GM18519 (cell line): Measurements from ENCODE around the gene DDX25.

ENCODE experiments used
- ATAC-seq: cut with Tn5 transposase; IDR thresholded peaks from one replicate; pipeline ENCODE4 v1.9.1; 2021; ENCODE audit warnings: mild to moderate bottlenecking, moderate library complexity; ENCODE audit not compliant: unreplicated experiment, low FRiP score

Gene DDX25

DNA sequence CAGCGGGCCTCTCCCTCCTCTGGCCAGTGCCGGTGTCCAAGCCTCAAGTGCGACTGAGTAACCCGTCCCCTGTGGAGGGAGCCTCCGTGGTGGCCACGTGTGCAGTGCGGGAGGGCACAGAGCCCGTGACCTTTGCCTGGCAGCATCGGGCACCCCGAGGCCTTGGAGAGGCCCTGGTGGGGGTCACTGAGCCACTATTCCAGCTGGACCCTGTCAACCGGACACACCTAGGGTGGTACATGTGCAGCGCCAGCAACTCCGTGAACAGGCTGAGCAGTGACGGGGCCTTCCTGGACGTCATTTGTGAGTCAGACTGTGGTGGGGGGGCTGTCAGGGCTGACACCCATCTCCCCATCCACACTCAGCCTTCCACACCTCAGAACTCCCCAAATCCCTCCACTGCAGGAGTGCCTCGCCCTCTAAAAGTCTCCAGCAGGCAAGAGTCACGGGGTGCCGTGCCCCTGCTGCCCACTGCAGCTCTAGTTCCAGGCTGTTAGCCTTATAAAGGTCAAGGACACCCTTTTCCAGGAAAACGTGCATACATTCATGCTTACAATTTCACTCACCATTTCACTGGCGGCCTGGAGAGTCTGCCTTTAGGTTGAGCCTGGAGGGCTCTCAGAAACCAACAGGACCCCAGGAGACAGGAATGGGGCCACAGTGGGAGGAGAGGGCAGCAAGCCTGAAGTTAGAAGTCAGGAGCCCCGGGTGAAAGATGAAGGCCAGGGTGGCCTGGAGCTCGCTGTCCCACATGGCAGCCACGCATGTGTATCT lies 44.2 kb downstream of the DDX25 start:
- ATAC-seq: no peak

DNA sequence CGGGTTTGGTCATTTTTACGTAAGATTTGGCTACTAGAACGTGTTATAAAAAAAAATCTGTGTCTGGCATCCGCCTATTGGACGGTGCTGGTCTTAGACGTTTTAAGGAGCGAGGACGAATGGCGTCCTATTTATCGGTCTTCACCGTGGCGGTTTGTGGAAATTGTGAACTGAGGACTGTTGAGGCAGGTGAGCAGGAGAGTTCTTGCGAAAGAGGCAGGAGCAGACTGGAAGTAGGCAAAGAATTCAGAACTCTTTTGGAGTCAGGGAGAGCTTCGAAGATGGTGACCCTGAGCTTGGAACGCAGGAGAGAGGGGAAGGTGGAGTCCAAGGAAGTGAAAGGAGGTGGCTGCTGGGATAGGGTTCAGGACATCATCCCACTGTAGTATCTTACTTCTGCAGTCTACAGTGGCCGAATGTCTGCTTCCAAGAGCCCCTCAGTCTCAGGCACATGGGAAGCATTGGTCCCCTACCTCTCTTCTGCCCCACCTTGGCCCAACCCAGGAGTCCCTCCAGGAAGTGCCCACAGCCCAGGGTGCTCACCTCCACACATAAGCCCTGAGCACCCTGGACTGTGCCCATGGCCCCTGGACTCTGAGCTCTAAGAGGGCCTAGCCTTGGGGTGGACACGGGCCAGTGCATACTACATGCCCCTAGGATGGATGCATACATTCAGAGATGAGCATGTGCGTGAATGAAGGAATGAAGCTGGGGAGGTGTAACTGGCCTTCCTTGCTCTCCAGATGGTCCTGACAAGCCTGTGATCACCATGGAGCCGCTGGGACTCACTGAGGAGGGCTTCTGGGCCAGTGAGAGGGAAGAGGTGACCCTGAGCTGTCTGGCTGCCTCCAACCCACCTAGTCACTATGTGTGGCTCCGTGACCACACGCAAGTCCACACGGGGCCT lies 45.2 kb downstream of the DDX25 start:
- no peak for ATAC-seq

DNA sequence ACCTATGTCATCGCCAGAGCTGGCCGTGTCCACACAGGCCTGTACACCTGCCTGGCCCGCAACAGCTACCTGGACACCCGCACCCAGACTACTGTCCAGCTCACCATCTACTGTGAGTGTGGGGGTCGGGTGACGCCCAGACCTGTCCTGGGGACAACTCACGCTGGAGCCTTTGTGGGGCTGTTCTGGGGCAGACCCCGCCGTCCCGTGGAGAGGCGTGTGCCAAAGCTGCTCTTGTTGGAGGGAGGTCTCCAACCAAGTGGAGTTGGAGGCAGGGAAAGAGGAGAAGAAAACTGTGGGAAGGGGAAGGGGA lies 45.8 kb downstream of the DDX25 start:
- ATAC-seq: no peak

DNA sequence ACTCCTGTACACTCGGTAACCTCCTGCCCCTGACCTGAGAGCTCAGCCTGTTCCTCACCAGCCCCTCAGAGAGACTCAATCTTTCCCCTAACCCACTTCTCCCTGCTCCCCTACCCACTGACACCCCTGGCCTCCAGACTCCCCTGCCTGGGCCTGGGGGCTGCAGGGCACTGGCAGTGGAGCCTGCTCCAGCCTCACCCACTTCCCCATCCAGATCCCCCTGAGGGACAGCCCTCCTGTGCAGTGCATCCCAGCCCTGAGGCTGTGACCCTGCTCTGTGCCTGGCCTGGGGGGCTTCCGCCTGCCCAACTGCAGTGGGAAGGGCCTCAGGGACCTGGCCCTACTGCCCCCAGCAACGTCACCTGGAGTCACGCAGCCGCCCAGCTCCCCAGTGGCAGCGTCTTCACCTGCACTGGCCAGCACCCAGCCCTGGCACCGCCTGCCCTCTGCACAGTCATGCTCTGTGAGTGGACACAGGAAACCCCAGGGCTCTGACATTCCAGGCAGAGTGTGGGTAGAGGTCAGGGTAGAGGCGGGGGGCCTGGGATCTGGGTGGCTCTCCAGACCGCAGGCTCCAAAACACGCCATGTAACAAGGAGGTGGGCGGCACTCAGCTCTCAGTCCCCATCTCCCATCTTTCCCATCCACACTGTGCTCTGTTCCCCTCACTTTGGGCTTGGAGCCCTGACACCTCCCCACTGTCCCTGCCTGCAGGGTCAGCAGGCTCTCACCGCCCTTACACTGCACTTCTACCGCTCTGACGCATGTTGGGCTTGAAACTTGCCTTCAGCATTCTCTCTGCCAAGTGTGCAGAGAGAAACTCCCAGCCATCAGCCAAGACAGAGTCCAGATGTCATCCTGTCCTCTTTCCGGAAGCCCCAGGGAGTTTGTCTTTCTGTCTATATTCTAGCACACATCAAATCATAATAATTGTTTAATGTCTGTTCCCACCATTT lies 46.7 kb downstream of the DDX25 start:
- no peak for ATAC-seq

DNA sequence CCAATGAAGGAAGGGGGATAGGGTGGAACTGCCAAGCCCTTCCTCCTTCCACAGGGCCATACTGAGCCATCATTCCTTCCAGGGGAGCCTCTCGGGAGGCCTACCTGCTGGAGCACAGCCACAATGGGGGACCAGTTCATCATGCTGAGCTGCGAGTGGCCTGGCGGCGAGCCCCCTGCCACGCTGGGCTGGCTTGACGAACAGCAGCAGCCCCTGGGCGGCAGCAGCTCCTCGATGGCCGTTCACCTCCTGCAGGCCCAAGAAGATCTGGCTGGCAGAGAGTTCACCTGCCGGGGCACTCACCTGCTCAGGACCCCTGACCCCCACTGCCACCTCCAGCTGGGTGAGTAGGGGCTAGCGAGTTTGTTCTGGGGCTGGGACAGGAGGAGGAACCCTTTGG lies 47.4 kb downstream of the DDX25 start:
- no peak for ATAC-seq

DNA sequence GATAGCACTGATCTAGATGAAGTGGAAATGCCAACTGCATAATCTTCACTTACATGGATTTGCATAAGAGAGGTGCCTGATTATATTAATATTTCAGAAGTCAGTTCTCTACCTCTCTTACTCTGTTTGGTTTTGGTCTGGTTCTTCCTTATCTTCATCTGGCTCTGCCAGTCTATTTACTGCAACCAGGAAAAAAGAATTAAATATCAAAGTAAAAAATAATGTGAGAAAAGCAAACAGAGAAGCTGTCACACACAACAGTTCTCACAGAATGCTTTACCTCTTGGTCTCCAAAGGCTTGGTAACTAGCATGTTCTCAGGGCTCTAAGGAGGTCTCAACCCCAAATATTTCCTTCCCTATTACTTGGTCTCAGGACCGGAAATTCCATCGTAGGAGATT lies 48.3 kb downstream of the DDX25 start:
- no peak for ATAC-seq

DNA sequence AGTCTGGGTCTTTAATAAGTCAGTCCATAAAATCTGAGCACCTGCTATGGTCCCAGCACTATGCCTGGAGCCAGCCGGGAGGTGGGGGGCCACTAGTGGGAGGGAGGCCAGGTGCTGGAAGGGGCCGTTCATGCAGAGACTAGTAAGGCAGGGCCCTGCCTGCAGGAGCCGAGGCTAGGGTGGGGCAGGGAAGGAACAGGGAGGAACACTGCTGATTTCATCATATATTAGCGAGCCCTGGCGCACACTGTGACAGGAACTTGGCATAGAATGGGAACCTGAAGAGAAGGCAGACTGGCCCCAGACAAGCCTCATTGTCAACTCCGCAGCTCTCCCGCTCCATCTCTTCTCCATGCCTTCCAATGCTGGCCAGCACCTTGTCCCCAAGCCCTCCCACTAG lies 48.7 kb downstream of the DDX25 start:
- no peak for ATAC-seq

DNA sequence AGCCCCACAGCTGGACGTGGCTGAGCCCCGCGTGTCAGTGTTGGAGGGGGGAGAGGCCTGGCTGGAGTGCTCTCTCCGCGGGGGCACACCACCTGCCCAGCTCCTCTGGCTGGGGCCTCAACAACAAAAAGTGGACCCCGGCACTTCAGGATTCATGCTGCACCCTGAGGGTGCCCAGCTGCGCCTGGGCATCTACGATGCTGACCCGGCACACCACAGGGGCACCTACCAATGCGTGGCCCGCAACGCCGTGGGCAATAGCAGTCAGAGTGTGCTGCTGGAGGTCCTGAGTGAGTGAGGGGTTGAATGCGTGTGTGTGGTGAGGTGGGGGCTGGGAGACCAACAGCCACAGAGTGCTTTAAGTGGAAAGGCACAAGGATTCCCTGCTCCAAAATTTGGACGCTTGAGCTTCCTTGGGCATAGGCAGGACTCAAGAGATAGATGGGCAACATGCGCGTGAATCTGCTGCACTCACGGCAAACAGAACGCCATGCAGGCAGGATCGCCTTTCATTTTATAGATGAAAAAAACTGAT lies 49.2 kb downstream of the DDX25 start:
- no peak for ATAC-seq

DNA sequence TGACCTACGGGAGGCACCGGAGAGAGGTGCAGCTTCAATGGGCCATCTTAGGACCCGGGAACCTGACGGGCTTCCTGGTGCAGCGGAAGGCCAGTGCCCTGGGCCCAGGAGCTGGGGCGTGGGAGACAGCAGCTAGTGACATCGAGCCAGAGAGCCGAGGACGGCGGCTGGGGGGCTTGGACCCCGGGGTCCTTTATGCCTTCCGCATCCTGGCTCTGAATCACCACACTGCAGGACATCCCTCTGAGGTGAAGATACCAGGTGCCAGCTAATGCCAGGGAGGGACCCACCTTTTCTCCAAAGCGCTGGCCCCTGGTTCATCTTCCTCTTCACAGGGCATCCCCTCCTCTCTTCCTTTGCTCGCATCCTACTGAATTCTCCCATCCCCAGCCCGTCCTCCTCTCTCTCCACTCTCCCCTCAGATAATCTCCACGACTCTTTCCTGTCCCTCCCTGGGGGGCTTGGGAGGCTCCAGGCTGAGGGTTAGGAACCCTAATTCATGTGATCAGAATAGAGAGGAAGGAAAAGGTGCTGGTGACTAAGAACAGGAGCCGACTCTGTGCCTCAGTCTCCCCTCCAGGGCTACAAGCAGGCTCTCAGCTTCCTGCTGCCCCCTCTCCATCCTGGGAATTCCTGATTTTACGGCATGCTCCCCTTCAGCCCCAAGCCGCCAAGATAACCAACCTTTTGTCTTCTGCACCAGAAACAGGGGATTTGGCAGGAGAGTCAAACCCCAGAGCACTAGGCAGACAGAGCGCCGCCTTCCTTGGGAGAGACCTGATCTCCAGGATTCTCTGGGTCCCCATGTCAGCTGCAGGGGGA lies 50.0 kb downstream of the DDX25 start:
- no peak for ATAC-seq

DNA sequence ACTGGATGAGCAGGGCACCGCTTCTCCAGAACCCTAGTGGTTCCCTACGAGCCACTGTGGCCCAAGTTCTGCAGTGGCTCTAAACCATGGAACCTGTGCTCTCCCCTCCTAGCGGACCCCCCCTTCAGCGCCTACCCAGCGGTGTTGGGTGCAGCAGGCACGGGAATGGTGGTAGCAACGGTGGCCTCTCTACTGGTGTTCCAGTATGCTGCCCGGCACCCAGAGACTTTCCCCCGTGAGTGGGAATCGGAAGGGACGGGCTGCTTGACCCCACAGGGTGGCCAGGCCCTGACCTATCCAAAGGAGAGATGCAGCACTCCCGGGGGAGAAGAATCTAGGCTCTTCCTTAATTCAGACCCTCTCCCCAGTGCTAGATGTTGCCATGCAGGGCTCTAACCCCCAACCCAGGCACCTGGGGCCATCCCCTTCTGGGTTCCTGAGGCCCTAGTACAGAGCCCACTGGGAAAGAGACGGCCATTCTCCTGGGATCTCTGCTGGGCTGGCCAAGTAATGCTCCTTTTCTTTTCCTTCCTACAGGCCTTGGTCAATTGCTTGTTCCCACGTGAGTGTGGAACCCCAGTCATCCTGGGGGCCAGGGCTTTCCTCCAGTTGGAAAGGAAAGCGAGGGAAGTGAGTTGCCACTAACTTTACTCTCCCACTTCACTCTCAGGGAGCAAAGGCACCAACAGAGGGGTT lies 50.8 kb downstream of the DDX25 start:
- no peak for ATAC-seq

DNA sequence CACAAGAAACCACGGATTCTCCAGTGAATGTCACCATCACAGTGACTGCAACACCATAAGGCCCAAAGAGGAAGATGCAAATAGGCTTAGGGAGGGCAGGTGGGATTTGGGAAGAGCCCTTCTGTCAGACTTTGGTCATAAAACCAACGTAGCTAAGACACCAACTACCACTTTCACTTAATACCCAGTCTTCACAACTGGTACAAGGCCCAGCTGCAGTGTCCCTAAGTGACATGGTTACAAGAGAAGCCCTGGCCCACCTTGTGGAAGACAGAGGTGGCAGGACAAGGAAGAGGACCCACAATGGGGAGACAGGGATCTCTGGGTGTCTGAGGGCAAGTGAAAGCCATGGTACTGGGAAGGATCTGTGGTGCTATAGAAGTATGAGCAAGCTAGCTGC lies 51.5 kb downstream of the DDX25 start:
- ATAC-seq: no peak

DNA sequence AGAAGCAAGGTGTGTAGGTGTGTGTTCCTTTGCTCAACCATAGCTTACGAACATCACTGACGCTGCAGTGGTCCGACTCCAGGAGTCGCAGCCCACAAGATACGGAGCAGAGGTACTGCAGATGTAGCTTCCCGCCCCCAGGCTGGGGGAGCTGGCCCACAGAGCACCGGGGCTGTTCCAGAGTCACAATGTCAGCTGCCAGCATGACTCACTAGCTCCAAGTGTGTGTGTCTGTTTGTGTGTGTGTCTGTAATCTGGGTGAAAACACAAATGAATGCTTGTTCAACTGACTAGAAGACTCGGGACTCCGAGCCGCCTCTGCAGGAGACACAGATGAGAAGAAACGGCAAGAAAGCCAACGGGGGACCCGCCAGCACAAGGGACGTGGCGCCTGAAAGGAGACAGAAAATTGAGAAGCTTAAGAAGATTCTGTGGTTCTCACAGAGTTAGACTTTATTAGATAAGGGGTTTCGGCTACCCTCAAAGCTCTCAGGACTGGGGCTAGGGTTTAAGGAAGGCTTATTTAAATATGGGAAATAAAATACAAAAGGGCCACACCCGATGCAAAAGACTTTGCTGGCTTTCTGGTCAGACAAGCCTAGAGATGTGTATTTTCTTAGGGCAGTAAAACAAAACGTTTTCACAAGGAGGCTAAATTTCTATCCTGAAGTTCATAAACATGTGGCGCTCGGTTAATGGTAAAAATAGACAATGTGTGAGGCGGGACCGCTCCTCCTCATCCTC lies 52.3 kb downstream of the DDX25 start:
- no peak for ATAC-seq

DNA sequence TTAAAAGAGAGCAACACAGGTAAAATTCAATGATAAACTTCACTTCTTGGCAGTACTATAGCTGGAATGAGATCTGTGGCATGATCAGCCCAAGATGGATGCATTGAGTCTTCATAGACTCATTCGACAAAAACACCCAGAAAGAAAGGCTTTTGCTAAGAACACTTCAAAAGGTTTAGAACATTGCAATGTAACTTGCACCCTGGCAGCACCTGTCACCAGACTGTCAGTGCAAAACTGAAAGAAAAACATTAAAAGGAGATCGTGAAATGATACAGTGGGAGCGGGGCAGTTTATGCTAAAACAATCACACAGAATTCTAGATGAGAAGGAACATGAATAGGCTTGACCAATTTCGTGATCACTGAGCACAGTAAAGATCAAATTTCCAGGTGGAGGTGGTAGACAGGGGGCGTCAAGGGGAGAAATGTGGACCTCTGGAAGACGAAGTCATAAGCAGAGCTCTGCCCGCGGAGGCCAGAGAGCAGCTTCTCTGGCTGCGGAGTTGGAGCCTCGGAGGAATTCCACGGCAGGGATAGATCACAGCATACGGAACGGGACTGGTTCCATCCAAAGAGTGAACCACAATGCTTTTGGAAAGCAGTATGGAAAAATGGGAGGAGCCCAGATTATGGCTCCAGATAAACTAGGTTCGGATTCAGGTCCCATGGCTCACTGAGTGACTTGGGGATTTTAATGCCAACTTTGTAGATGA lies 53.5 kb downstream of the DDX25 start:
- no peak for ATAC-seq

DNA sequence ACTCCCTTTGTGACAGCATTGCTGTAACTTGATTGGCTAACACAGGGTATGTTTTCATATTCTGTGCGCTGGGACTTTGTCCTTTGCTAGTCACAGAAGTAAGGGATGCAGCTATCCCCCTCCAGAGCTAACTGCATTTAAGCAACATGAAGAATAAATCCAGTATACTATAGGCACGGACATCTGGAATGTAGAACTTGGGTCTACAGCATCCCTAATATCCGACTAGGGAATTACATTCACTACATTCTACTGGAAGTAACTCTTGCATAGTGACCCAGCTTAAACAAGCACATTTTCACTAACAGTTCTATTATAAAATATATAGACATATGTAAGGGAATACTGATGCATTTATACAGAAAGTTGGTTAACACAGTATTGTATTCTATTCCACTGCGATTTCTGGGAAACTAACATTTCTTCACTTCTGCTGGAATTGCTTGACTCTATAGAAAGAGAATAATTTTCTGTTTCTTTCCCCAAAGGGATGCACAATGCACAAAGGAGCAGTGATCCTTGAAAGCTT lies 54.6 kb downstream of the DDX25 start:
- no peak for ATAC-seq

DNA sequence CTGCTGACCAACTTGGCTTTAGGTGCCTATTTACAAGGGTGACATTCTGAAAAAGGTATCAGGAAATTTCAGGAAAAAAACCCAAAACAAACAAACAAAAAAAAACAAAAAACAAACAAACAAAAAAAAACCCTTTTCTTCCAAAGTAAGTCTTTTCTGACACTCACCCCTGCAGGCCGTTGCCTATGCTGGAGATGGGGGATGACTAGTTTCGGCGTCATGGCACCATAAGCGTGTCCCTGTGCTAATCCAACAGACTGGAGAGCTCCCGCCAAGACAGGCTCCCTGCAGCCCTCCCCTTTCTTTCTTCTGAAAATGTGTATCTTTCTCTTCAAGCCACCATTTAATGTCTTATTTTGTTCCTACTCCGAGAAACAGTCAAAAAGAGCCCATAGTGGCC lies 55.2 kb downstream of the DDX25 start:
- no peak for ATAC-seq

DNA sequence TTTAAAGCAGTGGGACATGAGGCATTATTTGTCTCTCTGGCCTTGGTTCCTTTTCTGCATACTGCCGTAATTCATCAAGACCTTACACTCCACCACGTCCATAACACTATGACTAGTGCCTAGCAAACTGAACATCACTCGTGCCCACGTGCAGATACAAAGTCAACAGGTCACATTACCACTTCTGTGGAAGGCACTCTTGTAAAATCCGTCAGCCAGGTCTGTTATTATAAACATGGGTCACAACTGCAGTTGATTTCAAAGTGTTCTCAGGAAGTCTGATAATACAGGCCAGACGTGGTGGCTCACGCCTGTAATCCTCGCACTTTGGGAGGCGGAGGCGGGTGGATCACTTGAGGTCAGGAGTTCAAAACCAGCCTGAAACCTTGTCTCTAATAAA lies 55.6 kb downstream of the DDX25 start:
- ATAC-seq: no peak

DNA sequence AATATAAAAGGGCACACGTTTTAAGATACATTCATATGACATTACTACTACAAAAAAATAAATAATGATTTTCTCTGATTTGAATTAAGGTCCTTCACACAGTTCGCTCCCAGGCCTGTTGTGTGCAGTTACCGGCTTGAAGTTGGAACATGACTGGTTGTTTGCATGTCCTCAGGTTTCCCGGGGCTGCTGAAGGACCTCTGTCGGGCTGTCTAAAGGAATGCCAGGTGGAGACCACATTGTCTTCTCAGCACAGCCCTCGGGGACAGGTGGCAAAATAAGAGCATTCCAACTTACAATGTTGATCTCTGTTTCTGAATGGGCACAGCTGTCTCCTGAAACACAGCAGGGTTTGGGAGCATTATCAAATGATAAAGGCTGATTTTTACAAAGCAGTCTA lies 56.5 kb downstream of the DDX25 start:
- ATAC-seq: no peak

DNA sequence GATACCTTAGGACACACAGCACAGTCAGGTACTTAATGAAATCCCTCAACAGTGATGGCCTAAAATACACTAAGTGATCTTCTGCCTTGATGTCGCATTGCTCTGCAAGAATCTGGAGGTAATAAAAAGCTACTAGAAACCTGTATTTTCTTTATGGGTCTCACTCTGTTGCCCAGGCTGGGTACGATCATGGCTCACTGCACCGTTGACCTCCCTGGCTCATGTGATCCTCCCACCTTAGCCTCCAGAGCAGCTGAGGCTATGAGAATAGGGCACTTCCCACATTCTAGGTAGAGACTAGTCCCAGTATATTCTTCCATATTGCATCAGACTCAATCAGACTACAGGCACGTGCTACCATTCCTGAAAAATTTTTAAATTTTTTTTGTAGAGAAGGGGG lies 63.2 kb downstream of the DDX25 start:
- no peak for ATAC-seq
